Activated CD4-positive, alpha-beta T cell treated with anti-CD3 and anti-CD28 coated beads for 1 hour (primary cell): ENCODE data around the gene CEP112.
"Not testable (repeated sequence)": the region's sequence is repeated elsewhere in the genome, so short reads cannot be mapped to it uniquely, and the experiment has no call there.

Source experiments
- DNase-seq: peaks from one replicate; pipeline ENCODE4 v3.0.0-alpha.2; 2020

Gene CEP112

DNA sequence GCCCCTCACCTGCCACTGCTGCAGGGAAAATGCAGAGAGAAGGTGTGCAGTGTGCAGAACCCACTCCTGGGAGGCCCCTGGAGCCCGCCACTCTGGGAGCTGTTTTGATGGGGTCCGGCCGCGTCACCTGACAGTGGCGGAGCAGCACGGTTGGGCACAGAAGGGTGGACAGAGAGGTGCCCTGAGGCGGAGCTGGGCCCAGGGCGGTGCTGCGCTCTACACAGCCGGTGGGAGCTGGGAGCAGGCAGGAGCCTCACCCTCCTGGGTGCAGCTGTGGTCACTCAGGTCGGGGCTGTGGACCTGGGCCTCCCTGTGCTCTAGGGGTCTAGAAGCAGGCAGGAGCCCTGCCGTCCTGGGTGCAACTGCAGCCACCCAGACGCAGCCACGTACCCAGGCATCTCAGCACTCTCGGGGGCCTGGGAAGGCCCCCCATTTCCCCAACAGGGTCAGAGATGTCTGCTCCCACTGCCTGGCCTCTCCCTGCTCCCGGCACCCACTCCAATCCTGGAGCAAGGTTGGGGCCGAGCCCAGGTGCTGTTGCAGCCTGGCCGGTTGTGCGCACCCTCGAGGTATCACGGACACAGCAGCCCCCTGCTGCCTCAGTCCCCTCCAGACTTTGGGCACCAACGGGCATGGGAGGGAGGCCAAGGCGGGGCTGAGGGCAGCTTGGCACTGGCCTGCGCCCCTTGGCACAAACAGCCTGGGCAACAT, 326.1 kb downstream of the CEP112 start:
- no peak for DNase-seq

DNA sequence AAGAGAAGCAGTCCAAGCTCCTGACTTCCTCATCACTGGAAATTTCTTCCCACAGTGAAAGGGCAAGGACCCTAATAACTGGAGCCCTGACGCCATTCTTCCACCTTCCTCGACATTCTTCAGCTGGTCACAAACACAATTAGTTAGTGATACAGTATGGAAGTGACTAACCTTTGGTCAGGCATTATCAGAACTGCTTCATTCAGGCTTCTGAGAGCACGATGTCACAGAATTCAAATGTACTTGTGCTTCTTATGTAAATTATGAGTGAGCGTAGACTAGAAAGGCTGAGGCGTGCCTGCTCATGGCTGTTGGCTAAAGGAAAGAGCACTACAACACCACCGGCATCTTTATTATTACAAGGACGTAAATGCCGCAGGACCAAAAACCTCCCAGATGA, 327.5 kb downstream of the CEP112 start:
- DNase-seq = no peak

DNA sequence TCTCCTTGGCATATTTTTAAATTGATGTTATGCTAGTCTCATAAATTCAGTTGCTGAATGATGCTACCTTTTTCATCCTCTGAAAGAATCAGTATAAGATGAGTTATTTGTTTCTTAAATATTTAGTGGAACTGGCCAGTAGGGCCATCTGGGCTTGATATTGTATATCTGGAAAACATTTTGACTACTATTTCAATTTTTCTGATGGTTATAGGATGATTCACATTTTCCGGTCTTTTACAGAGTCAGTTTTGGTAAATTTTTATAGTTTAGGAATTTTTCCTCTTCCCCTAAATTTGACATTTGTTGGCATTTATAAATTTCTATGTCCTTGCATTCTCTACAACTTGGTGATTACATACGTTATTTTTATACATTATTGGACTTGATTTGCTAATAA, 334.2 kb downstream of the CEP112 start:
- no peak for DNase-seq

DNA sequence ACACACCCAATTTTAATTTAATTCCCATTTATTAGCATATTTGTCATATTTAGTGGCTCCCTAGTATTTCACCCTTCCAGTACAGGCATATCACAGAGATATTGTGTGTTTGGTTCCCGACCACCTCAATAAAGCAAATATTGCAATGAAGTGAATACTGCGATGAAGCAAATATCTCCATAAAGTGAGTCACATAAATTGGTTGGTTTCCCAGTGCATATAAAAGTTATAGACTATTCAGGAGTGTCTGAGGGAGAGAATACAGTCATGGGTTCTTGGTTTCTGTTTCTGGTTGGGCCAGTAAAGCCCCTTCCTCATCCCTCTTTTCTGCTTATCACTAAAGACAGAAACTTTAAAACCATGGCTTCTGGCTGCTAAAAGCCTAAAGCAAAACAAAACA, 335.1 kb downstream of the CEP112 start:
- DNase-seq = no peak

DNA sequence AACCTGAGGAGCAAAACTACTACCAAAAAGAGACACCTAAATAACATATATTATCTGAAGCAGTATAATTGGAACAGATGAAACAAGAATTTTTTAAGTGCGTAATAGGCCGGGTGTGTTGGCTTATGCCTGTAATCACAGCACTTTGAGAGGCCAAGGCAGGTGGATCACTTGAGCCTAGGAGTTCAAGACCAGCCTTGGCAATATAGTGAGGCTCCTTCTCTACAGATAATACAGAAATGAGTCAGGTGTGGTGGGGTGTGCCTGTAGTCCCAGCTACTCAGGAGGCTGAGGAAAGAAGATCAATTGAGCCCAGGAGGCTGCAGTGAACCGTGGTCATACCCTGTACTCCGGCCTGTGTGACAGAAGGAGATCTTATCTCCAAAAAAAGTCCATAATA, 336.3 kb downstream of the CEP112 start:
- DNase-seq = no peak

DNA sequence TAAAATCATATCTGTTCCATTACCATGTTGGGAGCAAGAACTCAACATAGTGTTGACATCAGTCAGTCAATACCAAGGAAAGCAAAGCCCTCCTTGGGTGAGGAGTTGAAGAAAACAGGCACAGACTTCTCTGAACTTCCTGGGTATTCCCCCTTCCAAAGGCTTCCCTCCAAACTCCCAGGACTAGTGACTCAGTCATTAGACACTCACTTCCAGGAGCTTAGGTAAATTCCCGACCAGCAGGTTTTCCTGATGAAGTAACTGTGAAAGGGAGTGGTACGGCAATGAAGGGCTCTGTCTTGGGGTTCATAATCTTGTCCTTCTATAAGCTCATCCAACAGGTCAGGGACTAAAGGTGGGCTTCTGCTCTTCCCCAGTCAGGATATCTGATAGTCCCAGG, 336.7 kb downstream of the CEP112 start:
- DNase-seq = no peak

DNA sequence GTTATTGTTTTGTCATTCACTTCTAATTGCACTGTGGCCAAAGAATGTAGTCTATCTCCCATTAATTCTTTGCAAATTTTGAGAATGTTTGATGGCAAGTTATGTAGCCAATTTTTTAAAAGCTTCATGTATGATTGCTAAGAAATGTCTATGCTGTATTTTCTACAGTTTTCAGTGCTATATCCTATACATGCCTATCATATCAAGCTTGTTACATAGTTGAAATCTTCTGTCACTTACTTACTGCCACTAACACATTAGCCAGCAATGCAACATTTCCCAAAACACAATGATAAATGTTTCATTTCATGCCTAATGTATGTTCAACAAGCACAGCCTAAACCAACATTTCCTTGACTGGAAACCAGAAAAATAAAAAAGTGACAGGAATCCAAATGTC, 338.1 kb downstream of the CEP112 start:
- no peak for DNase-seq

DNA sequence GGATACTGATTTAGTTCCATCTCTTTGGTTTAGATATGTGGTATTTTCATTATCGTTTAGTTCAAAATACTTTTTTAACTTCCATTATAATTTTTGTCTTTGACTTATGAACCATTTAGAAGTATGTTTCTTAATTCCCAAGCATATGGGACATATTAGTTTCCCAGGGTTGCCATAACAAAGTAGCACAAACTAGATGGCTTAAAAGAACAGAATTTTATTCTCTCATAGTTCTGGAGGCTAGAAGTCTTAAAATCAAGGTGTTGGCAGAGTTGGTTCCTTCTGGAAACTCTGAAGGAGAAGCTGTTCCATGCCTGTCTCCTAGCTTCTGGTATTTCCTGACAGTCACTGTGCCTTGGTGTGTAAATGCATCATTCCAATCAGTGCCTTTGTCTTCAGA, 339.0 kb downstream of the CEP112 start:
- DNase-seq = no peak

DNA sequence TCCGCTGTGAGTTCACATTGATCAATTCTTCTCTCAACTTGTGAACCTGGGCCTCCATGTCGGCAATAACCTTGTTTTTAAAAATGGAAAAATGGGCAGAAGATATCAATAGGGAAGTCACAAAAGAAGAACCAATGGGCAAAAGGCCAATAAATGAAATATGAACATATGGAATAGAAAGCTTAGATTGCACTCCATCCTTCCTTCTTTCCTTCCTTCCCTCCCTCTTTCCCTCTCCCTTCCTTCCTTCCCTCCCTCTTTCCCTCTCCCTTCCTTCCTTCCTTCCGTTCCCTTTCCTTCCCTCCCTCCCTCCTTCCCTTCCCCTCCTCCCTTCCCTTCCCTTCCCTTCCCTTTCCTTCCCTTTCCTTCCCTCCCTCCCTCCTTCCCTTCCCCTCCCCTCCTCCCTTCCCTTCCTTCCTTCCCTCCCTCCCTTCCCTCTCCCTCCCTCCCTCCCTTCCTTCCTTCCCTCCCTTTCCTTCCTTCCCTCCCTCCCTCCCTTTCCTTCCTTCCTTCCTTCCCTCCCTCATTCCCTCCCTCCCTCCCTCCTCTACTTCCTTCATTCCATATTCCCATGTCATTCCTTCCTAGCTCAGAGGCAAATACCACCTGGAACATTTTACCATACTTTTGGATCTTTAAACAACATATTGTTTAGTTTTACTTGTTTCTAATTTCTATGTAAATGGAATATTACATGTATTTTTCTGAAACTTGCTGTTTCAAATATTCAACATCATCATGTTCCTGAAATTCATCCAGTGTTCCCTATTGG, 339.8 kb downstream of the CEP112 start:
- no peak for DNase-seq

DNA sequence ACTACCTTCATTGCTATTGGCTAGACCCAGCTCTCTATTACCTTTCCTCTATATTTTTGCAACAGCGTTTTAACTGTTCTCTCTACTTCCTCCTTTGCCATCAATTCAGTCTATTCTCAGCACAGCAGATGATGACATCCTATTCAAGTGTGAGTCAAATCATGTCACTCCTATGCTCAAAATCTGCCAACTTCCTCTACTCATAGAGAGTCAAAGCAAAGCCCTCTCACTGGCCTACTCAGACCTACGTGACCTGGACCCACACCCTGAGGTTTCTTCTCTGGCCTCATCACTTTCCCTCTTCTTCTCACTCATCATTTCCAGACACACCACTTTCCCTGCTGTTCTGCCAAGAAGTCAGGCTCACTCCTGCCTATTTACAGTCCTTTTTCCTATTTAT, 341.4 kb downstream of the CEP112 start:
- DNase-seq = no peak

DNA sequence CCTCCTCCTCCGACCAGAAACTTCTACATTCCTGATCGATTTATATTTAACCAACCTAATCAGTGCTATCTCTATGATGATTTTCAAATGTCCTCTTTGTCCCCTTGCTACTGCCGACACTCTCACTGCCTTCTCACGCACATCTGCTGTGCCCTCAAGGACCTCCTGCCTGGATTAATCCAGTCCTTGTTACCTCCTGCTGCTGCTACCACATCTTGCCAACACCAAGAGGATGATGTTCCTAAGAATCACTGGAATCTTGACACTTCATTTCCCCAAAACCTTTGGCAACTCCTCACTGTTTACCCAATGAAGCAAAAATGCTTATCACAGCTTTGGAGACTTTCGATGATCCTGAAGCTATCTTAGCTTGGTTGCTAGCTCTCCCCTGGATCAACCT, 343.2 kb downstream of the CEP112 start:
- no peak for DNase-seq

DNA sequence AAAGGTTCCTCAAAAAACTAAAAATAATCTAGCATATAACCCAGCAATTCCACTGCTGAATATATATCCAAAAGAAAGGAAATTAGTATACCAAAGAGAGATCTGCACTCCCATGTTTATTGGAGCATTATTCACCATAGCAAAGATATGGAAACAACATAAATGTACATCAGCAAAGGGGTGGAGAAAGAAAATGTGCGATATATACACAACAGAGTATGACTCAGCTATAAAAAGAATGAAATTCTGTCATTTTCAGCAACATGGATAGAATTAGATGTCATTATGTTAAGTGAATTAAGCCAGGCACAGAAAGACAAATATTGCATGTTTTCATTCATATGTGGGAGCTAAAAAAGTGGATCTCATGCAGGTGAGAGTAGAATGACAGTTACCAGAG, 350.8 kb downstream of the CEP112 start:
- DNase-seq = no peak

DNA sequence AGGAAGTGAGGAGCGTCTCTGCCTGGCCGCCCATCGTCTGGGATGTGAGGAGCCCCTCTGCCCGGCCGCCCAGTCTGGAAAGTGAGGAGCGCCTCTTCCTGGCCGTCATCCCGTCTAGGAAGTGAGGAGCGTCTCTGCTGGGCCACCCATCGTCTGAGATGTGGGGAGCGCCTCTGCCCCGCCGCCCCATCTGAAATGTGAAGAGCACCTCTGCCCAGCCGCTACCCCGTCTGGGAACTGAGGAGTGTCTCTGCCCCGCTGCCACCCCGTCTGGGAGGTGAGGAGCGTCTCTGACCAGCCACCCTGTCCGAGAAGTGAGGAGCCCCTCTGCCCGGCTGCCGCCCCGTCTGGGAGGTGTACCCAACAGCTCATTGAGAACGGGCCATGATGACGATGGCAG, 354.7 kb downstream of the CEP112 start:
- DNase-seq = not testable (repeated sequence)

DNA sequence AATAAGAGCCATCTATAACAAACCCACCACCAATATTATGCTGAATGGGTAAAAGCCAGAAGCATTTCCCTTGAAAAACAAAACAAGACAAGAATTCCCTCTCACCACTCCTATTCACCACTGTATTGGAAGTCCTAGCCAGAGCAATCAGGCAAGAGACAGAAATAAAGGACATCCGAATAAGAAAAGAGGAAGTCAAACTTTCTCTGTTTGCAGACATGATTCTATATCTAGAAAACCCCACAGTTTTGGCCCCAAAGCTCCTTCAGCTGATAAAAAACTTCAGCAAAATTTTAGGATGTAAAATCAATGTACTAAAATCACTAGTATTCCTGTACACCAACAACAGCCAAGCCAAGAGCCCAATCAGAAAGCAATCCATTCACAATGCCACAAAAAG, 358.7 kb downstream of the CEP112 start:
- DNase-seq = no peak

DNA sequence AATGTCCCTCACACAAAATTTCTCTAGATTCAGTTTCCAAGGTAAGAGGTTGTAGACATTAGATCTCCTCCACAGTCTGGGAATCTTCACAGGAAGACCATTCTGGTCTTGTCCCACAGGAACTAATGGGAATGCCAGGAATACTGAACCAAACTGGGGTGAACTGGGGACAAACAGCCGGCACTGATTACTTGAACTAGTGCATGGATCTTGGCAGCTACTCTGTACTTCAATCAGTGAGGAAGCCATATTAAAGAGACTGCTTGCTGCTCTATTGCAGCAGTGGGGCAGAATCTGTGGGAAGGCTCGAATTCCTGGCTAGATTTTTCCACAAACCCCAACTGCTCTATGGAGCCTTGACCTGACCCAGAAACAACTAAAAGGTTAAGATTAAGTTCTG, 361.6 kb downstream of the CEP112 start:
- no peak for DNase-seq

DNA sequence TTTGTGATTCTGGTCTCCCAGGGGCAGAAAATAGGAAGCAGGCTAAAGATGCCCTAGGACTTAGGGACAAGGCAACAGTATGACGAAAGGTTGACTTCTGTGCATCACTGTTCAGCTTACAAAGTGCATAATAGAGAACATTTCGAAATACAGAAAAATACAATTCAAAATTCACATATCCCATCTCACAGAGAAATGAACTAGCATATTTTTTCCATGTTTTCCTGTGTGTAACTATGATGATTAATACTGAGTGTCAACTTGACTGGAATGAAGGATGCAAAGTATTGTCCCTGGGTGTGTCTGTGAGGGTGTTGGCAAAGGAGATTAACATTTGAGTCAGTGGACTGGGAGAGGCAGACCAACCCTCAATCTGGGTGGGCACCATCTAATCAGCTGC, 365.4 kb downstream of the CEP112 start:
- DNase-seq = not testable (repeated sequence)

DNA sequence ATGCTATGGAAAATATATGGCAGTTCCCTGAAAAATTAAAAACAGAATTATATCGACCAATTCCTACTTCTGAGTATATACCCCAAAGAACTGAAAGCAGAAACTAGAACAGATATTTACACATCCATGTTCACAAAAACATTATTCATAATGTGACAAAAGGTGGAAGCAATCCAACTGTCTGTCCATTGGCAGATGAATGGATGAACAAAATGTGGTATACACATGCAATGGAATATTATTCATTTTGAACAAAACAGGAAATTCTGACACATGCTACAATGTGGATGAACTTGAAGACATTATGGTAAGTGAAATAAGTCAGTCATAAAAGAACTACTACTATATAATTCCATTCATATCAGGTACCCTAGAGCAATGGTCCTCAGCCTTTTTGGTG, 367.0 kb downstream of the CEP112 start:
- DNase-seq = no peak

DNA sequence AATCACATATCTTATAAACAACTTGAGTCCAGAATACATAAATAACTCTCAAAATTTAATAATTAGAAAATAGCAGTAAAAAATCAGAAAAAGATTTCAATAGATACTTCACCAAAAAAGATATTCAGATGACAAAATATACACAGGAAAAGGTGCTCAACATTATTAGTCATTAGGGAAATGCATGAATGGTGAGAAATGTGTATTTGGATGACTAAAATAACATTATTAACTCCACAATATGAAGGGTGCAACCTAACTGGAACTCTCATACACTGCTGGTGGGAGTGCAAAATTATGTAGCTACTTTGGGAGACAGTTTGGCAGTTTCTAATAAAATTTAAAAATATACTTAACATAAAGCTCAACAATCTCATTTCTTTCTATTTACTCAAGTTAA, 368.2 kb downstream of the CEP112 start:
- no peak for DNase-seq

DNA sequence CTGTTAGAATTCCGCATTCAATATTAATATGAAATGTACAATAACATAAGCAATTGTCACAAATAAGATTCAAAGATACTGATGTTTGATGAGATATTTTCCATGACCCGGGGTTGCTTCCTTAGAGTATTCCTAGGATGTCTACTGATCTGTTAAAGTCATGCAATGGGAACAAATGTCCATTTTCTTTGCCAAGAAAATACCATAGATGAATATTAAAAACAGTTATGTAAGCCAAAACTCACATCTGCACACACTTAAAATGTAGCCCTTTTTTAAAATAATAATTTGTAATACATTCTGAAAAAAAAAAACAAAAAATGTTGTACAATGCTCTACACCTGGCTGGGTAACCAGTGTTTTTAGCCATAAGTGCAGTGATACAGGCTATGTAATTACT, 371.1 kb downstream of the CEP112 start:
- no peak for DNase-seq

DNA sequence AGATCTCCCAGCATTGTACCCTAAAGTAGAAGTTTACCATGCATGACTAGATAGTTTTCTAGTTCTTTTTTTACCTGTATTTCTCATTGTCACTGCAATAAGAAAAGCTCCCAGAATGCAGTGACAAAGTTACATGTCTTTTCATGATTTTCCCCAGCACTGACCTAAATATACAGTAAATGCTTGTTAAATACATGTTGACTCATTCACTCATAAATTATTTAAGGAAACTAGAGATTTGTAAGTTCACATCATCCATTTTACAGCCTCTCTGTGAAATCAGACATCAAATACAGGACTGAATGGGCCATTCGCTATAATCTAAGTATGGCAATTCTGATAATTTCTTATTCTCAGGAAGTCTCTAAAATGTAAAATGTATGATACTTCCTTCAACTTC, 371.6 kb downstream of the CEP112 start:
- no peak for DNase-seq

DNA sequence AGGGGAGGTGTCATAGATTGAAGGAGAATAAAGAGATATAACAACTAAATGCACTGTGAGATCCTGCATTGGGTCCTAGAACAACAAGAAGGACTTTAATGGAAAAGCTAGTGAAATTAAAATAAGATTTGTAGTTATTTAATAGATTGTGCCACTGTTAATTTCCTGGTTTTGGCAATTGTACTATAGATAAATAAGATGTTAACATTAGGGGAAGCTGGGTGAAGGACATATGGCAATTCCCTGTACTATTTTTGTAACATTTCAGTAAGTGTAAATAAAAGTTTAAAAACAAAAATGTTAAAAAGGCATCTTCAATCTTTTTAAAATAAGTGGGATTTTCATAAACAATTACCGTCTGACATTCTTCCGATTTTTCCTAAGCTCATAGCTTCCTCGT, 372.1 kb downstream of the CEP112 start:
- DNase-seq = no peak

DNA sequence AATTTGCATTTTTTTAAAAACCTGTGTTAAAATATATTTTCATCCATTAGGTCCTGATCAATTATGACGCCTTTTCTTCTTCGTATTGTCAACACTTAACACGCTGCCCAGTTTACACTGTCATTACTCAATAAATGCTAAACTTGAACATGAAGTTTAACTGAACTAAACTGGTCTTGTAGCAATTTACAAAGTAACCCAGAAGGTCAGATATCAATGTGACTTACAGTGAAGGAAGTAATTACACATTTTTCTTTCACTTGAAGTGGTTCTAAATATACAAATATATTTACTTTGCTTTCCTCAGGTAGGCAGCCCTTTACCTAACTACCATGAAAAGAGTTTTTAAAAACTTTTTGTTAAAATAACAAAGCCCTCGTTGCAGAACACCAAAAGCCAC, 374.0 kb downstream of the CEP112 start:
- DNase-seq = no peak

DNA sequence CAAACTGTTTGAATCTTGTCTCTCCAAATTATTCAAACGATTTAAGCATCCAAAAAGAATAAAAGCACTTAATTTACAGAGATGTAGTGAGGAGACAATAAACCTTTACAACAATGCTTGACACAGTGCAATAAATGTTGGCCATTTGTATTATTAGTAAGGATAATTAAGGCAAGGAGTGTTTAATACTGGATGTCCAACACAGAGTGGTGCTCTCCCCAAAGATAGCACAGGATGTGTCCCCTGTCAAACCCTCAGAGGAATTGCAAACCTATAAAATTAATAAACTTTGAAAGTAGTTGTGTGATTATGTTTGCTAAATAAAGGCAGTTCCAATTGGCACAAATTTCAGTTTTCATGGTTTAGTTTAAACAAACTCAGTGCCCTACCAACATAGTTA, 377.5 kb downstream of the CEP112 start:
- DNase-seq = no peak

DNA sequence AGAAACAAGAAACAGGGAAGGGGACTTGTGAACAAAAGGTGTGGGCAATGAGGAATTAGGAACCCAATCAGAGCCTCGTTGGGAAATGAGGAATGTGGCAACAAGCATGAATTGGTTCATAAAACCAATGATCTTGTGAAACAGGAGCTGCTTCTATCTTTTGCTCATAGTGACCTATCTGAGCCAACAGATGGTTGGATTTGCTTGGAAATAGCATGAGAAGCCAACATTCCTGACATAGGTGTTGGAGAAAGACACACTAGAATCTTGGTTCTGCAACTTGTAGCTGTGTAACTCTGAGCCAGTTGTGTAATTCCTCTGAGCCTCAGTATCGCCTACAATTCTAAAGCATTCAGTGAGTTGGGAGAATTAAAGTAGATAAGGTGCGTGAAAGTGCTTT, 378.6 kb downstream of the CEP112 start:
- DNase-seq = no peak

DNA sequence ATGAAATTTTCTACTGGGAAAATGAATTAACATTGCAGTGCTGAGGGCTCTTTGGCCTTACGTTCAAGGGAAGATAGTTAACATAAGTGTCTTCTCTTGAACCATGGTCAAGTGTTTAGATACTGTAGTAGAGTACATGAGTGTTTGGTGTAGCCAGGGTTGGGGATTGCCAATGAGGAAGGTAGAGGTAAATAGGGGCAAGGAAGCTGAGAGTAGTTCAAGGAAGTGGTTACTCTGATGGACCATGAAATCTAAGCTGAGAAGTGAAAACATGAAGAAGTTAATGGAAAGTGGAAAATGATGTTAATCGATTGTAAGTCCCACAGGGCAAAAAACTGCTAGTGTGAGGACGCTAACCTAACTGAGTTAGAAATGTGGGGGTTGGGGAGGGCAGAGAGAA, 380.9 kb downstream of the CEP112 start:
- no peak for DNase-seq
